ENCODE measurements around the gene DDX39B. TPM values are rescaled to one million over a fixed set of nuclear protein-coding genes. Genes with fewer than 3 reads are reported as not detected.
A peak's percentile ranks its signal among the peaks of the same experiment; 100 is the strongest.

The DDX39B gene
- total RNA-seq, 1 experiment from 2014 or later: 673 TPM

GRCh38 chr6:31546339-31546957, 4.6 kb upstream of the DDX39B start, which contains the start of gene ATP6V1G2:
Gene ATP6V1G2 (minus strand): TSS chr6:31546608. CDS start chr6:31546559, 49 bp downstream.
- Histone ChIP-seq H3K9me3 (replicated peaks) (no peaks in the 10 kb centered on the region), H3K4me3 (peak within 1 kb of the TSS; percentile 59), H3K4me1 (peaks cover 21% of the 10 kb centered on the region), H3K36me3 (no peaks in the 10 kb centered on the region), H3K27me3 (no peaks in the 10 kb centered on the region), H3K27ac (peak within 1 kb of the TSS; percentile 27; the same call in 1 of the 2 replicates)
- peak; percentile 84 to 91 for DNase-seq

- peak in 1 of 2 experiments; percentile 40 for DNase-seq
- no peak overlapping the region for H3K4me3 ChIP-seq
- H3K9me3 ChIP-seq (replicated peaks): no peaks in the 10 kb centered on the region
- peaks cover 9% of the 10 kb centered on the region for H3K36me3 ChIP-seq
- no peaks in the 10 kb centered on the region for H3K27me3 ChIP-seq
- peaks cover 21% of the 10 kb centered on the region for H3K4me1 ChIP-seq
- H3K27ac ChIP-seq: peak overlapping the region; percentile 16
These were observed 3.5 kb upstream of the DDX39B start for GRCh38 chr6:31545291-31545690.

GRCh38 chr6:31544676-31545075, 2.9 kb upstream of the DDX39B start:
- no peak overlapping the region for H3K4me3 ChIP-seq
- no peaks in the 10 kb centered on the region for H3K27me3 ChIP-seq
- peaks cover 16% of the 10 kb centered on the region for H3K36me3 ChIP-seq
- H3K27ac ChIP-seq: peak overlapping the region; percentile 16
- peak in 1 of 2 experiments; percentile 72 for DNase-seq
- H3K9me3 ChIP-seq (replicated peaks): no peaks in the 10 kb centered on the region
- H3K4me1 ChIP-seq: peaks cover 21% of the 10 kb centered on the region

GRCh38 chr6:31543639-31544038, 1.8 kb upstream of the DDX39B start:
- H3K4me3 ChIP-seq: no peak overlapping the region
- H3K36me3 ChIP-seq: peaks cover 26% of the 10 kb centered on the region
- DNase-seq: no peak
- H3K9me3 ChIP-seq (replicated peaks): no peaks in the 10 kb centered on the region
- no peaks in the 10 kb centered on the region for H3K27me3 ChIP-seq
- peaks cover 31% of the 10 kb centered on the region for H3K4me1 ChIP-seq
- no peak overlapping the region for H3K27ac ChIP-seq

- Histone ChIP-seq H3K9me3 (replicated peaks) (no peaks in the 10 kb centered on the region), H3K27me3 (no peaks in the 10 kb centered on the region)
- DNase-seq: peak; percentile 34 to 52
These were observed 645 bp downstream of the DDX39B start for GRCh38 chr6:31541059-31541657.

GRCh38 chr6:31540640-31541039, 1.2 kb downstream of the DDX39B start:
- Histone ChIP-seq H3K36me3 (peaks cover 56% of the 10 kb centered on the region), H3K27ac (peak overlapping the region; percentile 98), H3K4me1 (peaks cover 44% of the 10 kb centered on the region), H3K9me3 (replicated peaks) (no peaks in the 10 kb centered on the region), H3K27me3 (no peaks in the 10 kb centered on the region), H3K4me3 (peak overlapping the region; percentile 82)
- no peak for DNase-seq

More at GRCh38 chr6:31541059-31541657, 645 bp downstream of the DDX39B start:
- Histone ChIP-seq H3K4me1 (peaks cover 44% of the 10 kb centered on the region), H3K4me3 (peak overlapping the region; percentile 82), H3K27ac (peak overlapping the region; percentile 98), H3K36me3 (peaks cover 51% of the 10 kb centered on the region)

- H3K36me3 ChIP-seq: peaks cover 73% of the 10 kb centered on the region
- 0 out of 2 replicates have a peak overlapping the region, but pooled peaks have one; percentile 5 for H3K4me3 ChIP-seq
These were observed 2.9 kb downstream of the DDX39B start for GRCh38 chr6:31538805-31539400.

GRCh38 chr6:31535538-31536324, 6.1 kb downstream of the DDX39B start:
- no peak overlapping the region for H3K4me3 ChIP-seq
- no peak overlapping the region for H3K27ac ChIP-seq
- H3K9me3 ChIP-seq (replicated peaks): no peaks in the 10 kb centered on the region
- peaks cover 99% of the 10 kb centered on the region for H3K36me3 ChIP-seq
- no peaks in the 10 kb centered on the region for H3K27me3 ChIP-seq
- DNase-seq: no peak
- peaks cover 28% of the 10 kb centered on the region for H3K4me1 ChIP-seq

More at GRCh38 chr6:31538805-31539400, 2.9 kb downstream of the DDX39B start:
- Histone ChIP-seq H3K9me3 (replicated peaks) (no peaks in the 10 kb centered on the region), H3K27me3 (no peaks in the 10 kb centered on the region), H3K27ac (no peak overlapping the region), H3K4me1 (peaks cover 31% of the 10 kb centered on the region)
- DNase-seq: no peak

GRCh38 chr6:31534521-31535040, 7.2 kb downstream of the DDX39B start:
- H3K9me3 ChIP-seq (replicated peaks): no peaks in the 10 kb centered on the region
- peaks cover 28% of the 10 kb centered on the region for H3K4me1 ChIP-seq
- no peak overlapping the region for H3K27ac ChIP-seq
- no peaks in the 10 kb centered on the region for H3K27me3 ChIP-seq
- no peak overlapping the region for H3K4me3 ChIP-seq
- peaks cover 95% of the 10 kb centered on the region for H3K36me3 ChIP-seq
- DNase-seq: no peak

- H3K36me3 ChIP-seq: peaks cover 91% of the 10 kb centered on the region
These were observed 7.8 kb downstream of the DDX39B start for GRCh38 chr6:31534011-31534410.

GRCh38 chr6:31533455-31533841, 8.4 kb downstream of the DDX39B start:
- H3K4me3 ChIP-seq: no peak overlapping the region
- H3K4me1 ChIP-seq: peaks cover 17% of the 10 kb centered on the region
- H3K36me3 ChIP-seq: peaks cover 85% of the 10 kb centered on the region
- H3K9me3 ChIP-seq (replicated peaks): no peaks in the 10 kb centered on the region
- H3K27me3 ChIP-seq: no peaks in the 10 kb centered on the region
- H3K27ac ChIP-seq: no peak overlapping the region
- no peak for DNase-seq

More at GRCh38 chr6:31534011-31534410, 7.8 kb downstream of the DDX39B start:
- no peak overlapping the region for H3K4me3 ChIP-seq
- H3K9me3 ChIP-seq (replicated peaks): no peaks in the 10 kb centered on the region
- H3K27me3 ChIP-seq: no peaks in the 10 kb centered on the region
- no peak for DNase-seq
- no peak overlapping the region for H3K27ac ChIP-seq
- H3K4me1 ChIP-seq: peaks cover 22% of the 10 kb centered on the region

- no peak overlapping the region for H3K27ac ChIP-seq
- DNase-seq: no peak
- no peaks in the 10 kb centered on the region for H3K9me3 ChIP-seq (replicated peaks)
- no peak overlapping the region for H3K4me3 ChIP-seq
- peaks cover 11% of the 10 kb centered on the region for H3K4me1 ChIP-seq
- no peaks in the 10 kb centered on the region for H3K27me3 ChIP-seq
- H3K36me3 ChIP-seq: peaks cover 79% of the 10 kb centered on the region
These were observed 9.0 kb downstream of the DDX39B start for GRCh38 chr6:31532644-31533454.

GRCh38 chr6:31531771-31532643, 9.8 kb downstream of the DDX39B start:
- Histone ChIP-seq H3K4me3 (no peak overlapping the region), H3K36me3 (peaks cover 71% of the 10 kb centered on the region), H3K4me1 (peaks cover 4% of the 10 kb centered on the region), H3K27ac (no peak overlapping the region), H3K27me3 (no peaks in the 10 kb centered on the region), H3K9me3 (replicated peaks) (no peaks in the 10 kb centered on the region)
- DNase-seq: no peak
